ENCODE data around the gene NUTM2D.
"Not testable (repeated sequence)": the region's sequence is repeated elsewhere in the genome, so short reads cannot be mapped to it uniquely, and the experiment has no call there.

NUTM2D gene, protein sequence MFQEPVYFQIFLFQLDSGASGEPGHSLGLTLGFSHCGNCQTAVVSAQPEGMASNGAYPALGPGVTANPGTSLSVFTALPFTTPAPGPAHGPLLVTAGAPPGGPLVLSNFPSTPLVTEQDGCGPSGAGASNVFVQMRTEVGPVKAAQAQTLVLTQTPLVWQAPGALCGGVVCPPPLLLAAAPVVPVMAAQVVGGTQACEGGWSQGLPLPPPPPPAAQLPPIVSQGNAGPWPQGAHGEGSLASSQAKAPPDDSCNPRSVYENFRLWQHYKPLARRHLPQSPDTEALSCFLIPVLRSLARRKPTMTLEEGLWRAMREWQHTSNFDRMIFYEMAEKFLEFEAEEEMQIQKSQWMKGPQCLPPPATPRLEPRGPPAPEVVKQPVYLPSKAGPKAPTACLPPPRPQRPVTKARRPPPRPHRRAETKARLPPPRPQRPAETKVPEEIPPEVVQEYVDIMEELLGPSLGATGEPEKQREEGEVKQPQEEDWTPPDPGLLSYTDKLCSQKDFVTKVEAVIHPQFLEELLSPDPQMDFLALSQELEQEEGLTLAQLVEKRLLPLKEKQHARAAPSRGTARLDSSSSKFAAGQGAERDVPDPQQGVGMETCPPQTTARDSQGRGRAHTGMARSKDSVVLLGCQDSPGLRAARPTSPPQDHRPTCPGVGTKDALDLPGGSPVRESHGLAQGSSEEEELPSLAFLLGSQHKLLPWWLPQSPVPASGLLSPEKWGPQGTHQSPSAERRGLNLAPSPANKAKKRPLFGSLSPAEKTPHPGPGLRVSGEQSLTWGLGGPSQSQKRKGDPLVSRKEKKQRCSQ

DNA sequence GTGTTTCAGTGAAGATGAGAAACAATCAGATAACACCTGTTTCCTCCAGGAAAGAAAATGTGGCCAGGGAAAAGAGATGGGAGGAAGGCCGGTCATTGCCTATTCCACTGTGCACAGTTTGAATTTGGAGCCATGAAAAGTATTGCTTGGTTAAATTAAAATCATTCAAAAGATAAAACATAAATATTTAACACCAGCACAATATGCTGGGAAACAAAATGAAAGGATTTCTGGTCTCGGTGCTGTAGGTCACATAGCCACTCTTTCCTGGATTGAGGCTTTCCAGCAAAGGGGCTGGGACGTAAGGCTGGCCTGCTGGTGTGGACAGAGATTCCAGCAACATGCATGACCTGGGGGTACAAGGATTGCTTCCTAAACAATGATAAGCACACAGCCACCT, at the start of gene NUTM2D:
Gene NUTM2D (plus strand): TSS at position 301 of the 400 bp plus-strand sequence. CDS start 522 bp downstream, outside the sequence.
- not testable (repeated sequence) for DNase-seq

DNA sequence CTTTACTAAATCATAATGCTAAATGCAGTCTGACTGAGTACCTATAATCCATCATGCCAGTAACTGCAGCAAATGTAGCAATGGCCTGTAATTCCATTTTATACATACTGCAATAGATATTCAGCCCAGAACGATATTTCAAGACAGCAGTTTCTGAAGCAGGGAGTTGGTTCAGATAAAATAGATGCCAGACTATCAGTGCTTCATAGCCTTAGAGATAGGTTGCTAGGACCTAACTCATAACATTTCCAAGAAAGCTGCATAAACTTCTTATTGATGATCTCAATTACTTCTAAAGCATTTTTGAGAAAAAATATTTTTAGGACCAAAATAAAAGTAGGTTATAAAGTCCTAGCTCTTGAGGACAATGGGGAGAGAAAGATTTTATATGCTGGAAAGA, 48.8 kb upstream of the NUTM2D start:
- DNase-seq, result not testable (repeated sequence)

DNA sequence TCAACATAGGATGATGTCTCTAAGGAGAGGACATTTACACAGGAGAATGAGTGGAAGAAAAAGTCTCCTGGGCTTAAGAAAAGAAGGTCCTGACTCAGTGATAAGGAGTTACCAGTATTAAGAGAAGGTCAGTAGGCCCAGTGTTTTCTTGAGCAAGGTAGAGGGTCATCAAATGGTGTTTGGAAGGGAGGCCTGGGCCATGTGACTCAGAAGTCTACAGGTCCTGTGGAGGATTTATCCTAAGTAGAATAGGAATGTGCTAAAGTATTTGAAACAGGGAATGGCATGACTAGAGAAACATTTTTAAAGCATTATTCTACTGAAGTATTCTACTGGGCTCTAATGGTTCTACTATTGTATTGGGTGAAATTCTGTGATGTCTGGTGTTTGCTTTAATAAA, 47.9 kb upstream of the NUTM2D start:
- not testable (repeated sequence) for DNase-seq

DNA sequence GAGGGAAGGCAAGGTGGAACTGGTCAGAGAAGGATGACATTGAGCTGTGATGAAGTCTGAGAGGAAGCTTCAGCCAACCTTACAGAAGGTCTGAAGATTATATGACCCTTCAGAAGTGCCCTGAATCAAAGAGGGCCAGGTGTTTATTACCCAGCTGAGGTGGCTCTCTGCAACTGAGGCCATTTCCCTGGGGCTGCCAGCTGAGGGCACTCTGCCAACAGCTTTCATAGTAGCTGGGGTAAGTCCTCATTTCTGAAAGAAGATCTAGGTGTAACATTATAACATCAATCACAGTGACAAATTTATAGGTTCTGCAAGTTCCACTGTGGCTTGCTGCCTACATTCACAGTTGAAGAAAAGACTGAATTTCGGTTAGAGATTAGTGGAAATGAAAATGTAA, 46.0 kb upstream of the NUTM2D start:
- DNase-seq, result not testable (repeated sequence)

DNA sequence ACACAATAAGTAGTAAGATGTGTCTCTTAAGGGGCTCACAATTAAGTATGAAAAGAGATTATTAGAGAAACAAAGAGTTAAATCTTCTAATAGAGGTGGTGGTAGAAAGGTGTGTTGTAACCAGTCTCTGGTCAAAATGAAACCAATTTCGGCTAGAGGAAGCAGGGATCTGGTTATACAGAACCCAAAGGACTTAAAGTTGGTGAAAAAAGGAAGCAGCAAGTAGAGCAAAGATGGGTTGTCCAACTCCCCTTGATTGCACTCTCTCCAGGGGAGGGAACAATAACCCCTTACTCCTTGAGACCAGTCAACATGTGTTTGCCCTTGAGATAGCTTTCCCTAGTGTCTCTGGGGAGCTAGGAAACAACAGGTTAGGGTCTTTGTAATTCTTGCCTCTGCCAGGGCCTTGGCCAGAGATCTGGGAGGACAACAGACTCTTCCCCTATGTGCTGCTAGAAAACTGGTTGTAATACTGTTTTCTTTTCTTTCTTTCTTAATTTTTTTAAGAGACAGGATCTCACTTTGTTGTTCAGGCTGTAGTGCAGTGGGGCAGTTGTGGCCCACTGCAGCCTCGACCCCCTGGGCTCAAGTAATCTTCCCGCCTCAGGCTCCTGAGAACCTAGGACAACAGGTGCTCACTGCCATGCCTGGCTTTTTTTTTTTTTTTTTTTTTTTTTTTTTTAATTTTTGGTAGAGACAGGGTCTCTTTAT, 43.7 kb upstream of the NUTM2D start:
- not testable (repeated sequence) for DNase-seq

- not testable (repeated sequence) for DNase-seq
Measured at GRCh38 chr10:87314360-87314973, 43.1 kb upstream of the NUTM2D start.

DNA sequence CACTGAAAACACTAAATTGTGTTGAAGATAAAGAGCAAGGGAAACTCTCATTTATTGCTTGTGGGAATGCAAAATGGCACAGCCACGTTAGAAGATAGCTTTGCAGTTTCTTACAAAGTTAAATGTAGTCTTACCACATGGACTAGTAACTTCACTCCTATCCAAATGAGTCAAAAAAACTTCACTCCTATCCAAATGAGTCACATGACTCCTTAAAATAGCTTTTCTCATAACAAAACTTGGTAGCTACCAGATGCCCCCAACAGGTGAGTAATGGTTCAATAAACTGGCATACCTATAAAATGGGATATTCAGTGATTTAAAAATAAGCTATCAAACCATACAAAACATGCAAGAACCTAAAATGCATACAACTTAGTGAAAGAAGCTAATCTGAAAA, 36.0 kb upstream of the NUTM2D start:
- not testable (repeated sequence) for DNase-seq

GRCh38 chr10:87324559-87324958, 33.0 kb upstream of the NUTM2D start:
- DNase-seq, result not testable (repeated sequence)

GRCh38 chr10:87327958-87328357, 29.6 kb upstream of the NUTM2D start:
- DNase-seq, result not testable (repeated sequence)

GRCh38 chr10:87329131-87329530, 28.4 kb upstream of the NUTM2D start:
- not testable (repeated sequence) for DNase-seq

DNA sequence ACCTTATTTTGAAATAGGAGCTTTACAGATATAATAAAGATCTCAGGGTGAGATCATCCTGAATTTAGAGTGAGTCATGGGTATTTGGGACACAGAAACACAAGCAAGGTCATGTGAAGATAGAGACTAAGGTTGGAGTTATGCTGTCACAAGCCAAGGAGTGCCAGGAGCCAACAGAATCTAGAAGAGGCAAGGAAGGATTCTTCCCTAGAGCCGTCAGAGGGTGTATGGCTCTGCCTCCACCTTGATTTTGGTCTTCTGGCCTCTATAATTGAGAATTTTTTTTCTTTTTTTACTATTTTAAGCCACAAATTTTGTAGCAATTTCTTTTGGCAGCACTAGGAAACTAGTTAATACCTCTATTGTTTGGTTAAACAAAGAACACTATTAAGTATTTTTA, 24.9 kb upstream of the NUTM2D start:
- DNase-seq, result not testable (repeated sequence)

DNA sequence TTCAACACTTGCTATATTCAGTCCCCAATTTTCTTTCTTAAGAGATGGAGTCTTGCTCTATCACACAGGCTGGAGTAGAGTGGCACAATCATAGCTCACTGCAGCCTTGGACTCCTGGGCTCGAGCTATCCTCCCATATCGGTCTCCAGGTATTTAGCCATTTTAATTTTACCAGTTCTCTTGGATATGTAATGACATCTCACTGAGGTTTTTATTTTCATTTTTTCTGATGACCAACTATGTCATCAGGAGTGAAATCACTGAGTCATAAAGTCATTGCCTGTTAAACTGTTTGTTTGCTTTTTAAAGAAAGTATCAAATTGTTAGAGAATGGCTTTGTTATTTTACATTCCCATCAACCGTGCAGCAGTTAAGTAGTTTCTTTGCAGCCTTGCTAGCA, 17.1 kb upstream of the NUTM2D start:
- DNase-seq, result not testable (repeated sequence)

DNA sequence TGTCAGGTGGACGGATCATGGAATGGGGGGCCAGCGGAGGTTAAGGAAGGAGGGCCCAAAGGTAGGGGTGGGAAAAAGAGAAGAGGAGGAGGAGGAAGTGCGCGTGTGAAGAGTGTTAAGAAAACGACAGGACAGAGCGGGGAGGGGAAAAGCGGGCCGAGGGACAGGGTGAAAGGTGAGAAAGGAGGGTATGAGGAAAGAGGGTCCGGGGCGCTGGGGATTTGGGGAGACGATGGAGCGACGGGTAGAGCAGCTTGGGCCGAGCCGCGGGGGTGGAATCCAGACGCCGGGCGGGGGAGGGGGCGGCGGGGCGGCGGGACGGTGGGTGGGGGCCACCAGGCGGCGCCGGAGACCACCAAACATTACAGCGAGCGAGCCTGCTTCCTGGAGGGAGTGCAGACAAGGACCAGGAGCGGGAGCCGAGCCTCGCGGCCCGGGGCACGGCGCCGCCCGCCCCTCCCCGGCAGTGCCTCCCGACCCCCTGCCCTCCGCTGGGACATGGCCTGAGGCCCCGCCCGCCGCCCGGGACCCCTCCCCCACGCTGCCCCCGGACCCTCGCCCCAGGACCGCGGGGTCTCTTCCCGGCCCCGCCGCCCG, 15.9 kb upstream of the NUTM2D start:
- not testable (repeated sequence) for DNase-seq

GRCh38 chr10:87342249-87342710, 15.3 kb upstream of the NUTM2D start:
- DNase-seq, result peak; percentile 88

GRCh38 chr10:87342711-87343258, 14.8 kb upstream of the NUTM2D start:
- DNase-seq, result peak; percentile 10

DNA sequence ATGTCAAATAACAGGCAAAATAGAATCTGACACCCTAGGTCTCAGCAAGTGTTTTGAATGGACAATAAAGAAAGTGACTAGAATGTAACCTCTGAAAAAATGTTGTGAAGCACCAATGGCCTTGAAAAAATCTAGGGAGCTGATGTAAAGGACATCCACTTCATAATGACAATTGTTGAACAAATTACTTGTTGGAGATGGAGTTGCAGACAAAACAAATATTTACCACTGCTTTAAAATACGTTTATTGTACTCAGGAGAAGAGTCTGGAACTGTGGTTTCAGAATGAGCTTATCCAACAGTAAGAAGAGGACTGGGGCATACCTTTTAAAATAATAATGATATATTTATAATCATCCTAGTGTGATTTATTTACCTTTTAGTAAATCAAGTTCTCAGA, 11.8 kb upstream of the NUTM2D start:
- DNase-seq, result not testable (repeated sequence)

DNA sequence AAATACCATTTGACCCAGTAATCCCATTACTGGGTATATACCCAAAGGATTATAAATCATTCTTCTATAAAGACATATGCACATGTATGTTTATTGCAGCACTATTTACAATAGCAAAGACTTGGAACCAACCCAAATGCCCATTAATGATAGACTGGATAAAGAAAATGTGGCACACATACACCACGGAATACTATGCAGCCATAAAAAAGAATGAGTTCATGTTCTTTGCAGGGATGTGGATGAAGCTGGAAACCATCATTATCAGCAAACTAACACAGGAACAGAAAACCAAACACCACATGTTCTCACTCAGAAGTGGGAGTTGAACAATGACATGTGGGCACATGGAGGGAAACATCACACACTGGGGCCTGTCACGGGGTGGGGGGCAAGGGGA, 7.4 kb upstream of the NUTM2D start:
- not testable (repeated sequence) for DNase-seq

DNA sequence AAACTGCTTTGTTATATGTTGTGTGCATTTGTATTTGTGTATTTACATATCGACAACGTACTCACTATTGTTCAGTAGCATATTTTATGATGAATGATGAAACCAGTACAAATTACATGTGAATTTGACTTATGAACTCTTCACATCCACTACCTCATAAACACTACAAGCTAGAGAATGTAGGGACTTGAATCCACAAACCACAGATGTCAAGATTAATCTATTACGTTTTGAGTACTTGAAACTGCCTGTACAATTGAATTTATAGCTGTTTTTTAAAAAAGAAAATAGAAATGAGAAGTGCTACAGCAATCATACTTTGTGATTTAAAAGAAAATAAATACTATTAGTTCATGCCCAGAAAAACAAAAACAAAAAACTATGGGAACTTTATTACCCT, 4.7 kb upstream of the NUTM2D start:
- not testable (repeated sequence) for DNase-seq

GRCh38 chr10:87355110-87355509, 2.4 kb upstream of the NUTM2D start:
- DNase-seq, result not testable (repeated sequence)

DNA sequence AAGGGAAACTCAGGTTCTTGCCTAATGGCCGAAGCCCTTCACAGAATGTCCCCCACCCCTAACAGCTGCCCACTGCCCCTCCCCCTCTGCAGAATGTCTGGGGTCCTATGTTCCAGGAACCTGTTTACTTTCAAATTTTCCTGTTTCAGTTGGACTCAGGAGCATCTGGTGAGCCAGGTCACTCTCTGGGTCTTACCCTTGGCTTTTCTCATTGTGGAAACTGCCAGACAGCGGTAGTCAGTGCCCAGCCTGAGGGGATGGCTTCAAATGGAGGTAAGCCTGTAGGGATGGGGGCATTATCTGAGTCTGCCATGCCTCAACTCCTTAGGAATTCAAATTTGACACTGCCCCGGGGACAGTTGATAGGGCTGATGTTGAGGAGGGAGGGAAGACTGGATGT, 615 bp downstream of the NUTM2D start:
- DNase-seq, result not testable (repeated sequence)

- DNase-seq, result not testable (repeated sequence)
Measured at GRCh38 chr10:87369514-87370112, 12.1 kb downstream of the NUTM2D start.

Measured in DMS153 (cell line).